ENCODE measurements around the gene C13orf46.

Gene C13orf46

GRCh38 chr13:113952151-113952982 is 21.5 kb downstream of the C13orf46 start:
- no peak for DNase-seq (ENCODE audit: insufficient read length, low spot score)
- FAIRE-seq = no peak
- TF ChIP-seq POLR2A (IDR thresholded peaks at IDR 0.05; ENCODE audit: low read depth, low read length) (no peak), SPI1 (IDR thresholded peaks at IDR 0.05; ENCODE audit: low read depth, low read length) (no peak), POLR2AphosphoS5 (IDR thresholded peaks at IDR 0.05; ENCODE audit: low read depth, low read length) (no peak), TAF1 (IDR thresholded peaks at IDR 0.05; ENCODE audit: low read depth, low read length) (no peak), PAX5 (IDR thresholded peaks at IDR 0.05; ENCODE audit: insufficient read depth, low read length, severe bottlenecking) (no peak)

GRCh38 chr13:113951246-113951999 is 22.5 kb downstream of the C13orf46 start:
- FAIRE-seq = no peak
- DNase-seq (ENCODE audit: insufficient read length, low spot score) = peak; percentile 95
- no peak for TF ChIP-seq TAF1 (IDR thresholded peaks at IDR 0.05; ENCODE audit: low read depth, low read length)
- peak; percentile 24; the same call in 1 of the 2 replicates for TF ChIP-seq POU2F2 (IDR thresholded peaks at IDR 0.05; ENCODE audit: low read depth, low read length)

- TF ChIP-seq POLR2AphosphoS5 (IDR thresholded peaks at IDR 0.05; ENCODE audit: low read depth, low read length) = no peak
- TF ChIP-seq PAX5 (IDR thresholded peaks at IDR 0.05; ENCODE audit: insufficient read depth, low read length, severe bottlenecking) = no peak
- no peak for TF ChIP-seq SPI1 (IDR thresholded peaks at IDR 0.05; ENCODE audit: low read depth, low read length)
- TF ChIP-seq POLR2A (IDR thresholded peaks at IDR 0.05; ENCODE audit: low read depth, low read length) = no peak
- no peak for TF ChIP-seq POU2F2 (IDR thresholded peaks at IDR 0.05; ENCODE audit: low read depth, low read length)
- no peak for TF ChIP-seq TAF1 (IDR thresholded peaks at IDR 0.05; ENCODE audit: low read depth, low read length)
- FAIRE-seq (no peak), DNase-seq (ENCODE audit: insufficient read length, low spot score) (no peak)
Measured at GRCh38 chr13:113950451-113951245, 23.2 kb downstream of the C13orf46 start.

- DNase-seq (ENCODE audit: insufficient read length, low spot score) = no peak
- TF ChIP-seq POLR2A (IDR thresholded peaks at IDR 0.05; ENCODE audit: low read depth, low read length) (no peak), SPI1 (IDR thresholded peaks at IDR 0.05; ENCODE audit: low read depth, low read length) (no peak), POLR2AphosphoS5 (IDR thresholded peaks at IDR 0.05; ENCODE audit: low read depth, low read length) (no peak), POU2F2 (IDR thresholded peaks at IDR 0.05; ENCODE audit: low read depth, low read length) (no peak), TAF1 (IDR thresholded peaks at IDR 0.05; ENCODE audit: low read depth, low read length) (no peak), PAX5 (IDR thresholded peaks at IDR 0.05; ENCODE audit: insufficient read depth, low read length, severe bottlenecking) (no peak)
- no peak for FAIRE-seq
Measured at GRCh38 chr13:113949546-113949945, 24.3 kb downstream of the C13orf46 start.

GRCh38 chr13:113948034-113948742 is 25.7 kb downstream of the C13orf46 start:
- FAIRE-seq (no peak), DNase-seq (ENCODE audit: insufficient read length, low spot score) (no peak)

GRCh38 chr13:113947311-113948033 is 26.4 kb downstream of the C13orf46 start:
- no peak for DNase-seq (ENCODE audit: insufficient read length, low spot score)
- no peak for TF ChIP-seq POLR2A (IDR thresholded peaks at IDR 0.05; ENCODE audit: low read depth, low read length)
- no peak for TF ChIP-seq TAF1 (IDR thresholded peaks at IDR 0.05; ENCODE audit: low read depth, low read length)
- TF ChIP-seq PAX5 (IDR thresholded peaks at IDR 0.05; ENCODE audit: insufficient read depth, low read length, severe bottlenecking) = no peak
- TF ChIP-seq SPI1 (IDR thresholded peaks at IDR 0.05; ENCODE audit: low read depth, low read length) = no peak
- no peak for TF ChIP-seq POU2F2 (IDR thresholded peaks at IDR 0.05; ENCODE audit: low read depth, low read length)
- no peak for TF ChIP-seq POLR2AphosphoS5 (IDR thresholded peaks at IDR 0.05; ENCODE audit: low read depth, low read length)
- no peak for FAIRE-seq

More at GRCh38 chr13:113948034-113948742, 25.7 kb downstream of the C13orf46 start:
- TF ChIP-seq PAX5 (IDR thresholded peaks at IDR 0.05; ENCODE audit: insufficient read depth, low read length, severe bottlenecking) (no peak), POLR2A (IDR thresholded peaks at IDR 0.05; ENCODE audit: low read depth, low read length) (no peak), POLR2AphosphoS5 (IDR thresholded peaks at IDR 0.05; ENCODE audit: low read depth, low read length) (no peak), POU2F2 (IDR thresholded peaks at IDR 0.05; ENCODE audit: low read depth, low read length) (no peak), TAF1 (IDR thresholded peaks at IDR 0.05; ENCODE audit: low read depth, low read length) (no peak), SPI1 (IDR thresholded peaks at IDR 0.05; ENCODE audit: low read depth, low read length) (no peak)

GRCh38 chr13:113946409-113947181 is 27.3 kb downstream of the C13orf46 start:
- no peak for DNase-seq (ENCODE audit: insufficient read length, low spot score)
- TF ChIP-seq POLR2AphosphoS5 (IDR thresholded peaks at IDR 0.05; ENCODE audit: low read depth, low read length) = no peak
- TF ChIP-seq POLR2A (IDR thresholded peaks at IDR 0.05; ENCODE audit: low read depth, low read length) = no peak
- no peak for TF ChIP-seq SPI1 (IDR thresholded peaks at IDR 0.05; ENCODE audit: low read depth, low read length)
- no peak for TF ChIP-seq PAX5 (IDR thresholded peaks at IDR 0.05; ENCODE audit: insufficient read depth, low read length, severe bottlenecking)
- TF ChIP-seq TAF1 (IDR thresholded peaks at IDR 0.05; ENCODE audit: low read depth, low read length) = no peak
- no peak for TF ChIP-seq POU2F2 (IDR thresholded peaks at IDR 0.05; ENCODE audit: low read depth, low read length)
- FAIRE-seq = no peak

All from GM12891 (cell line).